Esophagus (tissue), 2 donors: ENCODE results near the gene BTBD19. TPM values are rescaled to one million over a fixed set of nuclear protein-coding genes. Genes with fewer than 3 reads are reported as not detected.
A peak's percentile ranks its signal among the peaks of the same experiment; 100 is the strongest.

Source experiments
- H3K27ac ChIP-seq, 2 donors: one replicate each; pipeline ENCODE4 v1.5.1; 2013; ENCODE audit warnings: low read depth in 2 of 2, mild to moderate bottlenecking in 2 of 2, inconsistent platforms in 1 of 2, low read length in 1 of 2, moderate library complexity in 1 of 2
- H3K27me3 ChIP-seq, 2 donors: one replicate each; pipeline ENCODE4 v1.6.1; 2013; ENCODE audit warnings: low read length in 2 of 2, control low read depth in 1 of 2, mild to moderate bottlenecking in 1 of 2; ENCODE audit not compliant: insufficient read depth in 2 of 2, control insufficient read depth in 1 of 2
- H3K36me3 ChIP-seq, 2 donors: one replicate each; pipeline ENCODE4 v1.6.1; 2013; ENCODE audit warnings: low read length in 1 of 2; ENCODE audit not compliant: control insufficient read depth in 2 of 2, insufficient read depth in 2 of 2
- H3K4me1 ChIP-seq, 2 donors: one replicate each; pipeline ENCODE4 v1.6.1; 2013; ENCODE audit warnings: low read length in 1 of 2; ENCODE audit not compliant: control insufficient read depth in 2 of 2, insufficient read depth in 2 of 2
- H3K4me3 ChIP-seq, 2 donors: one replicate each; pipeline ENCODE4 v1.5.1; 2013; ENCODE audit warnings: low read length in 2 of 2, mild to moderate bottlenecking in 2 of 2, low read depth in 1 of 2, moderate library complexity in 1 of 2
- H3K9me3 ChIP-seq, 2 donors: one replicate each; pipeline ENCODE4 v1.6.1; 2013; ENCODE audit warnings: mild to moderate bottlenecking in 2 of 2, low read depth in 1 of 2, low read length in 1 of 2, moderate library complexity in 1 of 2; ENCODE audit not compliant: control insufficient read depth in 2 of 2, insufficient read depth in 1 of 2
- WGBS, 2 donors: extraction: QIAGEN DNeasy Blood & Tissue Kit; methylation state at CpG; one replicate each; pipeline ENCODE4 v1.1.7; 2013; 5-methylcytosine and 5-hydroxymethylcytosine counted together
- polyA plus RNA-seq, 2 donors: library from polyadenylated mRNA; stranded (reverse); fragments of 200-250 nt; gene quantifications; one replicate each; pipeline ENCODE4 v1.2.3, GENCODE V29; 2013
- donor health status: healthy with polysubstance abuse.
- donor health status: Bipolar disorder and iron deficiency.

BTBD19 gene
- polyA plus RNA-seq, 2 donors: 1.3 to 8.0 TPM

DNA sequence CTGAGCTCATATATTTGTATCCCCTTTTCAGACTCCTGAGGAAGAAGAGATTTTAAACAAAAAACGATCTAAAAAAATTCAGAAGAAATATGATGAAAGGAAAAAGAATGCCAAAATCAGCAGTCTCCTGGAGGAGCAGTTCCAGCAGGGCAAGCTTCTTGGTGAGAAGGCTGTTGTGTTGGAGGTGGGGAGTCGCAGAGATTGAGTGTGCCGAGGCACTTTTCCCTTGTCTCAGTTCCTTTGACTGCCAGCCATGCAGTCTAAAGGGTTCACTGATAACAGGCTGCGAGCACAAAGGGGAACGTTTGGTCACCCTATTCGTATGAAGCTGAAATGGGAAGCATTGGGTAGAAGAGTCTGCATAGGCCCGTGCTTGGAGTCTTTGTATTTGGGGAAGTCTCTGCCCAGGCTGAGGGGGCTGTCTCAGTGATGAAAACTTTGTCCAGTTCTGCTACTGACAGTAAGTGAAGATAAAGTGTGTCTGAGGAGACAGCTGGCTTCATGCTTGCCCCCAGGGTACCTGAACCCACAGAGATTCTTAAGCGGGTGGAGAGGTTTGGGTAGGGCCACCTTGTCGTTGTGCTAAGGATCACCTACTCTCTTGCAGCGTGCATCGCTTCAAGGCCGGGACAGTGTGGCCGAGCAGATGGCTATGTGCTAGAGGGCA lies 30.2 kb upstream of the BTBD19 start:
- H3K36me3 ChIP-seq: peaks cover 8 to 25% of the 10 kb centered on the region in 2 donors
- no peaks in the 10 kb centered on the region for H3K27me3 ChIP-seq
- no peak overlapping the region for H3K27ac ChIP-seq
- peaks cover 6% of the 10 kb centered on the region in 2 donors for H3K4me1 ChIP-seq
- WGBS, 2 donors: 65 to 69% methylated on average over 13 of the region's 13 CpGs
- peak overlapping the region in 1 of 2 donors; percentile 88 for H3K4me3 ChIP-seq
- no peaks in the 10 kb centered on the region for H3K9me3 ChIP-seq

DNA sequence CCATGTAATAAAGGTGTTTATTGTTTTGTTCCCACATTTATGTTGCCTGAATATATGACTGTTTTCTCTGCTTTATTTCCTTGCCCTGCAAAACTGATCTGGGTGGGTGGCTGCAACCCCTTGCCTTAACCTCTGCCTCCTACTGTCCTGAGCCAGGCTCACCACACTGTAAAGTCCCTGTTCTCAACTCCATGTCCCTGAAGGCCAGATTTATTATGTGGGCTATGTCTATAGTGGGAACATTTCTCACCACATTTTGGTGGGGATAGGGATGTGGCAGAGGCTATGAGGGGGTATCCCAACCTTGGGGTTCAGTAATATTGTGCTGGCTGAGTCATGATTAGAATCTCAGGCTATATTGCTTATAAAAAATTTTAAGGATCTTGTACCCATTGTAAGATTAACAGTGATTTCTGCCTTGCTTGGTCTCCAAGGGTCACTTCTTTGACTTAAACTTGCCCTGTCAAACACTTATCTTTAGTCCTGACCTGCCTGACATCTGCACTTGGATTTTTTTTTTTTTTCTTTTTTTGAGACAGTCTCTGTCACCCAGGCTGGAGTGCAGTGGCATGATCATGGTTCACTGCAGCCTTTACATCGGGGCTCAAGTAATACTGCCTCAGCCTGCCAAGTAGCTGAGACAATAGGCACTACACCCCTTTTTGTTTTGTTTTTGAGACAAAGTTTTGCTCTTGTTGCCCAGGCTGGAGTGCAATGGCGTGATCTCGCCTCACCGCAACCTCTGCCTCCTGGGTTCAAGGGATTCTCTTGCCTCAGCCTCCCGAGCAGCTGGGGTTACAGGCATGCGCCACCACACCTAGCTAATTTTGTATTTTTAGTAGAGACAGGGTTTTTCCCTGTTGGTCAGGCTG lies 29.4 kb upstream of the BTBD19 start:
- WGBS, 2 donors: 81 to 89% methylated on average over 6 of the region's 6 CpGs
- H3K9me3 ChIP-seq: no peaks in the 10 kb centered on the region
- peak overlapping the region in 1 of 2 donors; percentile 47 for H3K27ac ChIP-seq
- no peak overlapping the region for H3K4me3 ChIP-seq
- peaks cover 6% of the 10 kb centered on the region in 2 donors for H3K4me1 ChIP-seq
- H3K36me3 ChIP-seq: peaks cover 8 to 25% of the 10 kb centered on the region in 2 donors
- no peaks in the 10 kb centered on the region for H3K27me3 ChIP-seq

- WGBS, 2 donors: 91 to 93% methylated on average over 14 of the region's 14 CpGs
- H3K9me3 ChIP-seq: no peaks in the 10 kb centered on the region
- peaks cover 6 to 9% of the 10 kb centered on the region in 2 donors for H3K4me1 ChIP-seq
- H3K27me3 ChIP-seq: no peaks in the 10 kb centered on the region
- no peak overlapping the region for H3K4me3 ChIP-seq
- H3K27ac ChIP-seq: no peak overlapping the region
- H3K36me3 ChIP-seq: peaks cover 8 to 25% of the 10 kb centered on the region in 2 donors
These were observed 27.7 kb upstream of the BTBD19 start for GRCh38 chr1:44780583-44781121.

DNA sequence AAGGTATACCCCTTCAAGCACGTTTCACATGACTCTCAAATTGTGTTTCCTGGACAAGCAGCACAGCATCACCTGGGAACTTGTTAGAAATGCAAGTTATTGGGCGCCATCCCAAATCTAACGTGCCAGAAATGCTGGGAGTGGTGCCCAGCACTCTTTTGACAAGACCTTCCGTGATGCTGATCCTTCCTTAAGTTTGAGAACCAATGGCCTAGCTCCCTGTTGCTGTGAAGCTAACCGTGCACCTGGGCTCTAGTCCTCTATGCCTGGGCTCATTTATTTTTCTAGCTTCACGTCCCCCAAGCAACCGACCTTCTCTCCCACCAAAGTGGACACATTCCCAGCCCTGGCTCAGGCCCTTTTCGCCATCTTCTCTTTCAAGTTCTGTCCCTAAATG lies 24.6 kb upstream of the BTBD19 start:
- no peaks in the 10 kb centered on the region for H3K9me3 ChIP-seq
- peaks cover under 1 to 7% of the 10 kb centered on the region in 2 donors for H3K4me1 ChIP-seq
- 29 to 38% methylated on average over 8 of the region's 8 CpGs for WGBS, 2 donors
- peak overlapping the region in 1 of 2 donors; percentile 5 for H3K4me3 ChIP-seq
- H3K27me3 ChIP-seq: no peaks in the 10 kb centered on the region
- H3K36me3 ChIP-seq: peaks cover 0 to 4% of the 10 kb centered on the region in 2 donors
- H3K27ac ChIP-seq: no peak overlapping the region

- peaks cover 0 to 7% of the 10 kb centered on the region in 2 donors for H3K4me1 ChIP-seq
- no peaks in the 10 kb centered on the region for H3K9me3 ChIP-seq
- H3K36me3 ChIP-seq: peaks cover 0 to 3% of the 10 kb centered on the region in 2 donors
- no peak overlapping the region for H3K27ac ChIP-seq
- H3K27me3 ChIP-seq: no peaks in the 10 kb centered on the region
- WGBS, 2 donors: 10 to 12% methylated on average over 41 to 71 of the region's 71 CpGs
- peak overlapping the region; percentile 5 to 25 for H3K4me3 ChIP-seq
These were observed 24.0 kb upstream of the BTBD19 start for GRCh38 chr1:44784094-44785028.

DNA sequence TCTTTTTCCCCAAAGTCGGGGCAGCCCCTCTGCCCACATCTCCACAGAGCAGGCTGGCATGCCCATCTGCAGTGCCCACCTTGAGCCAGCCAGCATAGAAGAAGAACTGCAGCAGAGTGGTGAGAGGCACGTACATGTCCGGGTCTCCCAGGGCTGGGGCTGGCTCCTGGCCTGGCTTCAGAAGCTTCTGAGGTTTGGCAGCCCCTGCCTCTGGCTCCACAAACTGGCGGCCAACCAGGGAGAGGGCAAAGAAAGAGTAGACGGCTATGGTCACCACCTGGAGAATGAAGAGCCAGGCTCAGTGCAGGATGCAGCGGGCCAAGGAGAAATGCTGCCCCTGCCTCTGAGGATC lies 23.3 kb upstream of the BTBD19 start:
- H3K9me3 ChIP-seq: no peaks in the 10 kb centered on the region
- peaks cover 0 to 3% of the 10 kb centered on the region in 2 donors for H3K36me3 ChIP-seq
- no peak overlapping the region for H3K4me3 ChIP-seq
- 75 to 81% methylated on average over 6 of the region's 6 CpGs for WGBS, 2 donors
- H3K27me3 ChIP-seq: no peaks in the 10 kb centered on the region
- H3K27ac ChIP-seq: no peak overlapping the region
- H3K4me1 ChIP-seq: peaks cover 0 to 7% of the 10 kb centered on the region in 2 donors

GRCh38 chr1:44785501-44786137 lies 22.7 kb upstream of the BTBD19 start:
- Histone ChIP-seq H3K27me3 (no peaks in the 10 kb centered on the region), H3K4me3 (peak overlapping the region in 1 of 2 donors; percentile 55), H3K4me1 (peaks cover 0 to 7% of the 10 kb centered on the region in 2 donors), H3K36me3 (peaks cover 0 to 3% of the 10 kb centered on the region in 2 donors), H3K27ac (peak overlapping the region in 1 of 2 donors; percentile 22), H3K9me3 (no peaks in the 10 kb centered on the region)
- 34 to 38% methylated on average over 11 of the region's 11 CpGs for WGBS, 2 donors

- H3K27me3 ChIP-seq: no peaks in the 10 kb centered on the region
- peak overlapping the region; percentile 45 to 55 for H3K4me3 ChIP-seq
- no peaks in the 10 kb centered on the region for H3K9me3 ChIP-seq
- peak overlapping the region; percentile 57 to 69 for H3K27ac ChIP-seq
- WGBS, 2 donors: 7 to 8% methylated on average over 49 of the region's 49 CpGs
- peaks cover 0 to 2% of the 10 kb centered on the region in 2 donors for H3K36me3 ChIP-seq
- H3K4me1 ChIP-seq: peaks cover 0 to 7% of the 10 kb centered on the region in 2 donors
These were observed 22.0 kb upstream of the BTBD19 start for GRCh38 chr1:44786138-44786840.
